Coronary artery (tissue), 2 donors: ENCODE measurements around the gene GHDC.
A peak's percentile ranks its signal among the peaks of the same experiment; 100 is the strongest.

Experiments
- DNase-seq: peaks from one replicate; pipeline ENCODE4 v3.0.0-alpha.2; 2017; ENCODE audit warnings: low spot score
- H3K27ac ChIP-seq, 2 donors: fragments of 200-600 bp; sonication (generic); one replicate each; pipeline ENCODE4 v1.5.1; 2016 to 2019
- H3K4me3 ChIP-seq: fragments of 200-600 bp; sonication (generic); 2 replicates; pipeline ENCODE4 v1.5.1; 2016; ENCODE audit warnings: mild to moderate bottlenecking, moderate library complexity
- TF ChIP-seq, protein P1 (sequence below): fragments of 200-600 bp; sonication (generic); IDR thresholded peaks from one replicate; pipeline ENCODE4 v1.5.1; 2019; ENCODE audit warnings: antibody characterized with exemption

The GHDC gene

DNA sequence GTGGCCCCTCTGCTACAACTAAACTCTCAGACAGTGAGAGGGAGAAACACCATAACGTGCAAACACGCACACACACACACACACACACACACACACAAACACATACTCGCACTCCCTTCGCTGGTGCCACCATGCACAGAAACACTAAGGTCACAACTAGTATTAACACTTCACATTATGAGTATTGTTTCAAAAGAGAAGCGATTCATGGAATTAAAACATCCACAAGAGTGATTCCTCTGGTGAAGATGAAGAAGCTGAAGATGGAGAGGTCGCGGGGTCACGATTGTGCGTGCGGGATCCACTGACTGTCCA is 7.1 kb upstream of the GHDC start:
- Histone ChIP-seq H3K4me3 (no peak overlapping the region), H3K27ac (peak overlapping the region in 1 of 2 donors; percentile 26)
- TF ChIP-seq, protein P1, sequence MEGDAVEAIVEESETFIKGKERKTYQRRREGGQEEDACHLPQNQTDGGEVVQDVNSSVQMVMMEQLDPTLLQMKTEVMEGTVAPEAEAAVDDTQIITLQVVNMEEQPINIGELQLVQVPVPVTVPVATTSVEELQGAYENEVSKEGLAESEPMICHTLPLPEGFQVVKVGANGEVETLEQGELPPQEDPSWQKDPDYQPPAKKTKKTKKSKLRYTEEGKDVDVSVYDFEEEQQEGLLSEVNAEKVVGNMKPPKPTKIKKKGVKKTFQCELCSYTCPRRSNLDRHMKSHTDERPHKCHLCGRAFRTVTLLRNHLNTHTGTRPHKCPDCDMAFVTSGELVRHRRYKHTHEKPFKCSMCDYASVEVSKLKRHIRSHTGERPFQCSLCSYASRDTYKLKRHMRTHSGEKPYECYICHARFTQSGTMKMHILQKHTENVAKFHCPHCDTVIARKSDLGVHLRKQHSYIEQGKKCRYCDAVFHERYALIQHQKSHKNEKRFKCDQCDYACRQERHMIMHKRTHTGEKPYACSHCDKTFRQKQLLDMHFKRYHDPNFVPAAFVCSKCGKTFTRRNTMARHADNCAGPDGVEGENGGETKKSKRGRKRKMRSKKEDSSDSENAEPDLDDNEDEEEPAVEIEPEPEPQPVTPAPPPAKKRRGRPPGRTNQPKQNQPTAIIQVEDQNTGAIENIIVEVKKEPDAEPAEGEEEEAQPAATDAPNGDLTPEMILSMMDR: no peak
- no peak for DNase-seq

DNA sequence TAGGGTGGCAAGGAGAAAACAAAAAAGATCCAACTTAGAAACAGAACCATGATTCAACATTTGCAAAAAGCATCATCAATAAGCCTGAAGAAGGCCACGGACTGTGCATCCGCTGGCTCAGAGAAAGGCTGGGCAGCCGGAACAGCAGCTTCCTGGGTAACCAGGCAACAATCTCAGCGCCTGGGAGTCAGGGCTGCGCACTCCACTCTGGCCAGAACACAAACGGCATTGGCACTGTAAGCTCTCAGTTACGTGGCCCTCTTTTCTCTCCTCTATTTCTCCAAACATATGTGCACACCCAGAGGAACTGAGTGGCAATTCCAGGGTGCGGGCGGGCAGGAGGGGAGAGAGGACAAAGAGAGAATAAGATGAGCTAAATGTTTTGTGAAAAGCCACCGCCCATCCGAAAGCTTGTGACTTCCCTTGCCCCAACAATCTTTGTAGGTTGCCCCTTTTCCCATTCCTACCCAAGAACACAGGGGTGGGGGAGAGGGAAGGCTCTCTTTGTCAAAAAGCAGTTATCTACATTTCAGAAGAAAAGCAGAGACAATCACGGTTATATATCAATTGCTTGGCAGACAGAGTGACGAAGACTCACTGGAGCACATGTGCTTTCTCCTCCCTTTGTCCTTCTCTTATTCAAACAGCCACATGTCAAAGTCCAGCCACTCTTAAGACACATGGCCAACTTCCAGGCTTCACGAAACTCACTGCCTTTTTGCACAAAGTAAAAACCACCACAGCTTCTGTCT is 6.6 kb upstream of the GHDC start:
- no peak overlapping the region for H3K4me3 ChIP-seq
- DNase-seq: no peak
- peak overlapping the region in 1 of 2 donors; percentile 26 for H3K27ac ChIP-seq
- TF ChIP-seq, protein P1: no peak

DNA sequence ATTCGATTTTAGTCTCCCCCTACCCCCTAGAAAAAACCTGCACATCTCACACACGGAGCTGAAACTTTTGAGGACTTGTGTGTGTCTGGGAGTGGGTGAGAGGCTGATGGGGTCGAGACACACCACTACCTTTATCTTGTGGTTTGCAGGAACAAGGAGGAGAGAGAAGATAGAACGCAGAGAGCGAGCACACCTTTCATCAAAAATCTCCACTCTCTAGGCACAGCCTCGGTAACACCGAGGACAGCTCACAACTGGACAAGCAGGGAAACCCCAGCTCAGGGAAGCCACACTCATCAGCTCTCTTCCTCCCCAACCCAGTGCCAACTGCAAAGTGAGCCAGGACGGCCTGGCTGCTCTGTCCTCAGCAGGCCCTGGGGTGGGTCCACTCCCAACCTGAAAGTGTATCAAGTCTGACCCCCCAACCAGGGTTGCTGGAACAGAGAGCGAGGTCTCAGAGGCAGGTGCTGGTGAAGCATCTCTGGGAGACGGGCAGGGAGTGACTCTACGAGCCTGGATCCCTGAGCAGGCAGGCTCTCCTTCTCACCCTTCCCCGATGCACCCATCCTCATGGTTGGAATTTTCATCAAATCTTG is 5.2 kb upstream of the GHDC start:
- H3K27ac ChIP-seq: peak overlapping the region in 1 of 2 donors; percentile 12
- TF ChIP-seq, protein P1: no peak
- H3K4me3 ChIP-seq: no peak overlapping the region
- DNase-seq: no peak

DNA sequence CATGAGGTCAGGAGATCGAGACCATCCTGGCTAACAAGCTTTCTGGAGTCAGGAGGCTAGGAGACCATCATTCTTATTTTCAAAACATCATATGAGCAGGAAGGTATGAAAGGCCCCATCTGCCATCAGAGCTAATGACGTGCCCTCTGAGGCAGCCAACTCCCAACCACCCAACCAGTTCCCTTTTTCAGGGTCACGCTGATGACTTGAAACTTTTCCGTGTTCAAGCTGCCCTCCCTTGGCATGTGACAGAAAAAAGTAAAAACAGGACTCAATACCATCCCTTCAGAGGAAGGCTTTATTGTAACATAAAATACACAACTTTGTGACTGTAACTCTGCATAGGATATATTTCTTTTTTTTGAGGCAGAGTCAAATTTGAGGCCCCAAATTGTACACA is 4.6 kb upstream of the GHDC start:
- TF ChIP-seq, protein P1: no peak
- H3K27ac ChIP-seq: peak overlapping the region in 1 of 2 donors; percentile 43
- H3K4me3 ChIP-seq: no peak overlapping the region
- no peak for DNase-seq

DNA sequence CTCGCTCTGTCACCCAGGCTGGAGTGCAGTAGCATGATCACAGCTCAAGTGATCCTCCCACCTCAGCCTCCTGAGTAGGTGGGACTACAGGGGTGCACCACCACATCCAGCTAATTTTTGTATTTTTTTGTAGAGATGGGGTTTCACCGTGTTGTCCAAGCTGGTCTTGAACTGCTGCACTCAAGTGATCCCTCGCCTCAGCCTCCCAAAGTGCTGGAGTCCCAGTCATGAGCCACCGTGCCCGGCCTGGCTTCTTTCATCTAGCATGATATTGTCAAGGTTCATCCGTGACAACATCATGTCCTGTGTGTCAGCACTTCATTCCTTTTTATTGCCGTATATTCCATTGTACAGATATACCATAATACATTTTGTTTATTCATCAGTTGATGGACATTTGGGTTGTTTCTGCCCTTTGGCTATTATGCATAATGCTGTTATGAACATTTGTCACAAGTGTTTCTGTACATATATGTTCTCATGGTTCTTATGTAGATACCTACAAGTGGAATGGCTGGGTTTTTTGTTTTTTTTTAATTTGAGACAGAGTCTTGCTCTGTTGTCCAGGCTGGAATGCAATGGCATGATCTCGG is 3.4 kb upstream of the GHDC start:
- H3K27ac ChIP-seq: no peak overlapping the region
- DNase-seq: no peak
- TF ChIP-seq, protein P1: no peak
- H3K4me3 ChIP-seq: no peak overlapping the region

DNA sequence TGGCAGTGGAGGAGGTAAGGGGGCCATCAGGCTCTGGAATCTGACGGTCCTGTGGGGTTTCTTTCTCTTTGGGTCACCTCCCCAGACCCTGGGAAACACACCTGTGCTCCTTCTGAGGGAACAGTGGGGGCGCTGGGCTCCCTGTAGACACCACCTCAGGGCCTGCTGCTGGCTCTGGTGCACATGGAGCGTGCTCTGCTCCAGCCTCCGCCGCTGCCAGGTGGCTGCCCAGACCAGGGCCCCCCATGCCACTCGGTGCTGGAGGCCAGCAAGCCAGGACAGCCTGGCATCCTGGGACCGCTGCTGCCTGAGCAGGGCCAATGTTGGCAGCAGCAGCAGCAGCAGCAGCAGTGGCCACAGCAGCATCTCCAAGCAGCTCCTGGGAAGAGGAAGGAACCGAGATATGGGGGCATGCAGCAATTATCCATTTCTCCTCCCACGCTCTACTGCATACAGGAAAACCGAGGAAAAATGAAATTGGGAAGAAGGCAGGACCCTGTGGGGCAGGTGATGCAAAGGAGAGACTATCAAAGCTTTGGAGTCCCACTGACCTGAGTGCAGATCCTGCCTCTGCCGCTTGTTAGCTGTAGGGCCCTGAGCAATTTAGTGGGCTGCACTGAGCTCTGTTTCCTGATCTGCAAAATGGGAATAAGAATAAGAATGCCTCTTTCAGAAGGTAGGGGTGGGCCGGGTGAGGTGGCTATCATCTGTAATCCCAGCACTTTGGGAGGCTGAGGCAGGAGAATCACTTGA is 902 bp downstream of the GHDC start:
- peak overlapping the region; percentile 75 for H3K4me3 ChIP-seq
- H3K27ac ChIP-seq: no peak overlapping the region
- no peak for DNase-seq
- TF ChIP-seq, protein P1: no peak
